Pancreas (tissue), 10 donors: ENCODE measurements around the gene MACROD1. TPM values are rescaled to one million over a fixed set of nuclear protein-coding genes. Genes with fewer than 3 reads are reported as not detected.

Experiments used
- ATAC-seq, 4 donors: fragments of 200-7000 bp; cut with Tn5 transposase; one replicate each; pipeline versions ENCODE4 v1.8.0 to v1.9.1; 2020; ENCODE audit warnings: mild to moderate bottlenecking in 4 of 4, moderate library complexity in 4 of 4
- DNase-seq, 6 donors: peaks; one replicate each; pipeline ENCODE4 v3.0.0-alpha.2; 2020
- FAIRE-seq: peaks from 2 replicates; lab custom pipeline; 2012; peaks lifted over from hg19 to GRCh38; lab: Jason Lieb, UNC
- H3K27ac ChIP-seq, 4 donors: fragments of 200-600 bp; sonication (generic); 1 replicate in 3 of 4; 2 replicates in 1 of 4; pipeline versions ENCODE4 v1.5.0 to v1.8.0; 2020
- H3K27me3 ChIP-seq, 4 donors: fragments of 200-600 bp; one replicate each; pipeline ENCODE4 v1.8.0; 2021
- H3K36me3 ChIP-seq, 3 donors: fragments of 200-600 bp; sonication (generic) in 1 of 3; one replicate each; pipeline versions ENCODE4 v1.5.0 to v1.8.0; 2020 to 2021
- H3K4me1 ChIP-seq, 3 donors: fragments of 200-600 bp; one replicate each; pipeline ENCODE4 v1.8.0; 2021
- H3K4me3 ChIP-seq, 4 donors: fragments of 200-600 bp; sonication (generic) in 2 of 4; one replicate each; pipeline versions ENCODE4 v1.5.0 to v1.8.0; 2020 to 2021
- H3K9me3 ChIP-seq, 4 donors: fragments of 200-600 bp; one replicate each; pipeline ENCODE4 v1.8.0; 2021
- WGBS, 2 donors: extraction: QIAGEN DNeasy Blood & Tissue Kit; methylation state at CpG; one replicate each; pipeline ENCODE4 v1.1.7; 2013; 5-methylcytosine and 5-hydroxymethylcytosine counted together
- intact Hi-C, 3 donors: fragments of 100-400 bp; cut with DNase I; formaldehyde crosslinking; loops; one replicate each; pipeline versions ENCODE4 v1.11.1 to v1.14.2; 2022
- polyA plus RNA-seq, 2 donors: library from polyadenylated mRNA; stranded (reverse); fragments of 200-250 nt; gene quantifications; one replicate each; pipeline ENCODE4 v1.2.3, GENCODE V29; 2013
- total RNA-seq, 6 donors: library from RNA; stranded (reverse); fragmentation: NEBNext Ultra II Directional in 4 of 6; extraction: Animal tissue kit (Norgen Biotek cat#: 25700) in 4 of 6; gene quantifications; one replicate each; pipeline versions ENCODE4 v1.2.1 to v1.2.4, GENCODE V29; 2021 to 2023
- TF ChIP-seq, protein P1 (sequence below), 4 donors: fragments of 200-600 bp; sonication (generic) in 3 of 4; IDR thresholded peaks; one replicate each; pipeline versions ENCODE4 v1.5.0 to v1.8.0; 2021; ENCODE audit warnings: antibody characterized with exemption in 4 of 4
- donor health status: healthy with polysubstance abuse.
- donor health status: DM: no; HTN: no; CAD: no; lungs with moderate emphysema.
- donor health status: DM: no; HTN: no; CAD: no.
- donor health status: control.
- donor health status: control.
- donor health status: Bipolar disorder and iron deficiency.
- donor health status: DM: yes; HTN: yes; CAD: no.
- donor health status: DM: no; HTN: no; CAD: no.
- donor health status: DM: no; HTN: no; CAD: no.
- donor health status: DM: yes; HTN: yes; CAD: no.

The MACROD1 gene
- total and polyA plus RNA-seq, 8 donors: 26.0 to 126 (median 34.8) TPM

DNA sequence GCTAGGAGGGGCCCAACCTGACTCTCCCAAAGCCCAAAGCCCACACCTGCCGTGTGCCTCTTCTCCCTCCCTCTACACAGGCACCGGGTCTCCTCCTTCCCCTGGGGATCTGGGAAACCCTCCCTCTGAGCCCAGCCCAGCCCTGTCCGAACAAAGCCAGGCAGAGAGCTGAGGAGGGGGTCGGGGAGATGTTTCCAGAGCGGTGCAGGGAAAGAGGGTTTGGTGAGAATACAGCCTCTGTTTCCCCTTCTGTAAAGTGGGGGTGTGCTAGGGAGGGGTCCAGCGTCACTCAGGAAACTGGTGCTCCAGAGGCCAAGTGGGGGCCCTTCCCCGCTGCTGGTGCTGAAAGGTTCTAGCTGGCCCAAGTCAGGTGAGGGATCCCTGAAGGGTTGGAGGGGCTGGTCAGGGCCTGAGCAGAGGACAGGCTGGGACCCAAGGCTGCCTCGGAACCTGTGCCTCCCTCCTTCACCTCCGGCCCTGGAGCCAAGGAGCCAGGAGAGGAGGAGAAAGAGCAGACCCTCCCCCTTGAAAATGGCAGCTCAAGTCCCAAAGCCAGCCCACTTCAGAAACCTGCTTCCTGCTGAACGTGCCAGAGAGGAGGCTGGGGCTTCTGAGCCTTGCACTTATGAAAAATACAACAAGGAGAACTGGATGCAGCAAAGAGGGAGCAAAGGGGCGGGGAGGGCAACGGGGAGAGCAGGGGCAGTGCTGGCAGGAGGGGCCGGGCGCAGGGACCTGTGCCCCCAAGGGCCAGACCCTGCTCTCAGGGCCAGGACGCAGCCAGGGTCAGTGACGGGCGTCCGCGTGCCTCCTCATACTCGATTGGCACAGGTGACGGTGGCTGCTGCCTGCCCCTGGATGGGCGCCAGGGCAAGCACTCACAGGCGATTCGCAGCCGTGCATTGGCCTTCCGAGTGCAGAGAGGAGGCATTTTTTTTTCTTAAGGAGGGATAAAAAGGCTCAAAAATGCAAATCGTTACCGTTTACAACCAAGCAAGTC, 43.2 kb downstream of the MACROD1 start:
- TF ChIP-seq, protein P1, sequence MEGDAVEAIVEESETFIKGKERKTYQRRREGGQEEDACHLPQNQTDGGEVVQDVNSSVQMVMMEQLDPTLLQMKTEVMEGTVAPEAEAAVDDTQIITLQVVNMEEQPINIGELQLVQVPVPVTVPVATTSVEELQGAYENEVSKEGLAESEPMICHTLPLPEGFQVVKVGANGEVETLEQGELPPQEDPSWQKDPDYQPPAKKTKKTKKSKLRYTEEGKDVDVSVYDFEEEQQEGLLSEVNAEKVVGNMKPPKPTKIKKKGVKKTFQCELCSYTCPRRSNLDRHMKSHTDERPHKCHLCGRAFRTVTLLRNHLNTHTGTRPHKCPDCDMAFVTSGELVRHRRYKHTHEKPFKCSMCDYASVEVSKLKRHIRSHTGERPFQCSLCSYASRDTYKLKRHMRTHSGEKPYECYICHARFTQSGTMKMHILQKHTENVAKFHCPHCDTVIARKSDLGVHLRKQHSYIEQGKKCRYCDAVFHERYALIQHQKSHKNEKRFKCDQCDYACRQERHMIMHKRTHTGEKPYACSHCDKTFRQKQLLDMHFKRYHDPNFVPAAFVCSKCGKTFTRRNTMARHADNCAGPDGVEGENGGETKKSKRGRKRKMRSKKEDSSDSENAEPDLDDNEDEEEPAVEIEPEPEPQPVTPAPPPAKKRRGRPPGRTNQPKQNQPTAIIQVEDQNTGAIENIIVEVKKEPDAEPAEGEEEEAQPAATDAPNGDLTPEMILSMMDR (IDR thresholded peaks at IDR 0.05): no peak
- ATAC-seq (peak; percentile 79 to 85 (median 84)), FAIRE-seq (no peak), DNase-seq (peak; percentile 79 to 96 (median 87))
- Histone ChIP-seq H3K27me3 (no peaks in the 10 kb centered on the region), H3K4me3 (no peak overlapping the region), H3K27ac (peak overlapping the region; percentile 15 to 53 (median 52)), H3K36me3 (no peaks in the 10 kb centered on the region), H3K4me1 (peaks cover 22 to 32% (median 31%) of the 10 kb centered on the region in 3 donors), H3K9me3 (no peaks in the 10 kb centered on the region)
- intact Hi-C loops: no loop called here
- 29 to 34% methylated on average over 28 of the region's 28 CpGs for WGBS, 2 donors

DNA sequence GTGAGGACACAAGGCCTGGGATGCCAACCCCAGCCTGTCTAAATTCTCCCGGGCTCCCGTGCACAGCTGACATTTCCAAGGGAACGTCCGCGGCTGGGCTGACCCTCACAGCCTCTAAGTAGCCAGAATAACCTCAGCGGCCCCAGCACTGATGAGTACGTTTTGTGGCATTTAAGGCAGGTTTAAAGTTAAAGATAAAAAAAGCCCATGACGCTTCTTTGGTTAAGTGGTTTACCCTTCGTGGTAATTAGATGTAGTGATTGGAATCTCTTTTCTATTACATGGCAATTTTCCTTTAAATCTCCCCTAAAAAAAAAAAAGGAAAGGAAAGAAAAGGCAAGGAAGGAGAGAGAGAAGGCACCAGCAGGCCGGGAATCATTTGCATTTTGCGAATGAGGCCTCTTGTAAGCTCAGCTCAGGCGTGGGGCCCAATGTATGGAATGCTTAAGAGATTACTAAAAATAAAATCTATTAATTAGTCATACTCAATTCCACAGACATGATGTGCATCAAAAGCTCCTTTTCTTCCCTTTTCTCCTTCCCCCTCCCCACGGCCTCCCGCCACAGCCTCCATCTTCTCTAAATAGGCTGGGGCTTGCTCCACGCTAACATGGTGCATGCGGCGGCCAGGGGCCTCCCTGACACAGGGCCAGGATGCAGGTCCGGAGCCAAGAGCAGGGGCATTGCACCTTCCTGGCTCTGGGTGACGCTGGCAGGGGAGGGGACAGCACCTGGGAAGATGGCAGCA, 44.1 kb downstream of the MACROD1 start:
- Histone ChIP-seq H3K36me3 (no peaks in the 10 kb centered on the region), H3K27me3 (no peaks in the 10 kb centered on the region), H3K4me1 (peaks cover 15 to 23% (median 23%) of the 10 kb centered on the region in 3 donors), H3K4me3 (no peak overlapping the region), H3K27ac (peak overlapping the region in 1 of 4 donors; percentile 53), H3K9me3 (no peaks in the 10 kb centered on the region)
- ATAC-seq: no peak
- DNase-seq: no peak
- FAIRE-seq: no peak
- WGBS, 2 donors: 89 to 92% methylated on average over 19 of the region's 19 CpGs
- intact Hi-C loops: no loop called here
- TF ChIP-seq, protein P1 (IDR thresholded peaks at IDR 0.05): no peak

DNA sequence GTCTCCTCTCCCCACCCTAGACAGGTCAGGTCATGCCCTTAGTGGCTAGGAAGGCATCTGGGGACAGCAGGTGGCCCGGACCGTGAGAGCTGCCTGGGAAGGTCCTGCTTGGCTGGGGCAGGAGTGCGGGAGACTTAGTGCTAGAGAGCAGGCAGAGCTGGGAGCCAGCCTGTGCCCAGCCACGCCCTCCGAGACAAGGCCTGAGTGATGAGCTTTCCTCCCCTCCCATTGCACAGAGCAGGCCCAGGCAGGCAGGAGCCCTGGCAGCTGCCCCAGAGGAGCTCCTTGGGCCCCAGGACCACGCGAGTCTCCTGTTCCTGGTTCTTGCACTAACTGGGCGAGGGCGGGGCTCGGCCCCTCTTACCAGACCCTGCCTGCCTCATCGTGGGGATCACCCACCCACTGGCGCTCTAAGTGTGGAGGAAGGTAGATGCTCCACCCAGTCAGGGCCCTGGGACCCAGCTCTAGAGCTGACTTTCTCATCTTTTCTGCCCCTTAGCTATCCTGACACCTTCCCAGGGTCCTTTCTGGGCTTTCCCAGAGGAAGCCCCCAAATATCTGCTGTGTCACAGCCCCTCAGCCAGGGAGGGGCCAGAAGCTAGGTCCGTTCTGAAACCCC, 44.9 kb downstream of the MACROD1 start:
- WGBS, 2 donors: 74 to 86% methylated on average over 11 to 13 of the region's 13 CpGs
- peak in 2 of 6 donors; percentile 25 to 71 for DNase-seq
- H3K27ac ChIP-seq: no peak overlapping the region
- H3K27me3 ChIP-seq: no peaks in the 10 kb centered on the region
- TF ChIP-seq, protein P1 (IDR thresholded peaks at IDR 0.05): no peak
- peaks cover 15 to 22% (median 18%) of the 10 kb centered on the region in 3 donors for H3K4me1 ChIP-seq
- H3K36me3 ChIP-seq: no peaks in the 10 kb centered on the region
- no peak for FAIRE-seq
- no peak overlapping the region for H3K4me3 ChIP-seq
- intact Hi-C loops: no loop called here
- ATAC-seq: peak in 2 of 4 donors; percentile 17 to 26
- no peaks in the 10 kb centered on the region for H3K9me3 ChIP-seq

GRCh38 chr11:64119700-64120099, 46.2 kb downstream of the MACROD1 start:
- Histone ChIP-seq H3K4me3 (no peak overlapping the region), H3K27me3 (no peaks in the 10 kb centered on the region), H3K36me3 (no peaks in the 10 kb centered on the region), H3K27ac (no peak overlapping the region), H3K4me1 (peaks cover 13 to 15% (median 15%) of the 10 kb centered on the region in 3 donors), H3K9me3 (no peaks in the 10 kb centered on the region)
- ATAC-seq (no peak), FAIRE-seq (no peak), DNase-seq (no peak)
- WGBS, 2 donors: 95 to 96% methylated on average over 18 of the region's 18 CpGs
- intact Hi-C loops: no loop called here
- TF ChIP-seq, protein P1 (IDR thresholded peaks at IDR 0.05): no peak
